Gastroesophageal sphincter (tissue), 3 donors: ENCODE measurements around the gene CLDN18.

Experiments
- EP300 ChIP-seq: sonication (generic); formaldehyde crosslinking; IDR thresholded peaks from one replicate; pipeline ENCODE4 v1.6.1; 2017; ENCODE audit warnings: antibody characterized with exemption, mild to moderate bottlenecking
- POLR2A ChIP-seq, 2 donors: fragments of 450-650 bp; IDR thresholded peaks; one replicate each; pipeline ENCODE4 v1.6.1; 2017; ENCODE audit warnings: antibody characterized with exemption in 2 of 2, mild to moderate bottlenecking in 2 of 2, moderate library complexity in 1 of 2
- POLR2AphosphoS5 ChIP-seq: sonication (generic); formaldehyde crosslinking; IDR thresholded peaks from one replicate; pipeline ENCODE4 v1.6.1; 2017; ENCODE audit warnings: antibody characterized with exemption
- TF ChIP-seq, protein P1 (sequence below), 4 experiments: fragments of 200-600 bp in 2 of 4; fragments of 450-650 bp in 2 of 4; sonication (generic) in 1 of 4; IDR thresholded peaks; one replicate each; pipeline ENCODE4 v1.5.1; 2017 to 2019; ENCODE audit warnings: antibody characterized with exemption in 4 of 4, mild to moderate bottlenecking in 2 of 4, moderate library complexity in 2 of 4

DNA sequence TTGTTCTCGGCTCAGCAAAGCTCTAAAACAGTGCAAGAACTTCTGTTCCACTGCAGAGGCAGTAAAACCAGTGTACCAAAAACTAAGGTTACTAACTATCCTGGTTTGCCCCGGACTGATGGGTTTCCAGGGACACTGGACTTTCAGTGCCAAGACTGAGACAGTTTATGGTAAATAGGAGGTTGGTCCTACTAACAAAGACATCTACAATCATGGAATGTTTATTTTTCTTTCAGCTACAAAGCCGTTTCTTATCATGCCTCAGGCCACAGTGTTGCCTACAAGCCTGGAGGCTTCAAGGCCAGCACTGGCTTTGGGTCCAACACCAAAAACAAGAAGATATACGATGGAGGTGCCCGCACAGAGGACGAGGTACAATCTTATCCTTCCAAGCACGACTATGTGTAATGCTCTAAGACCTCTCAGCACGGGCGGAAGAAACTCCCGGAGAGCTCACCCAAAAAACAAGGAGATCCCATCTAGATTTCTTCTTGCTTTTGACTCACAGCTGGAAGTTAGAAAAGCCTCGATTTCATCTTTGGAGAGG, 20.8 kb downstream of the CLDN18 start:
- TF ChIP-seq, protein P1, sequence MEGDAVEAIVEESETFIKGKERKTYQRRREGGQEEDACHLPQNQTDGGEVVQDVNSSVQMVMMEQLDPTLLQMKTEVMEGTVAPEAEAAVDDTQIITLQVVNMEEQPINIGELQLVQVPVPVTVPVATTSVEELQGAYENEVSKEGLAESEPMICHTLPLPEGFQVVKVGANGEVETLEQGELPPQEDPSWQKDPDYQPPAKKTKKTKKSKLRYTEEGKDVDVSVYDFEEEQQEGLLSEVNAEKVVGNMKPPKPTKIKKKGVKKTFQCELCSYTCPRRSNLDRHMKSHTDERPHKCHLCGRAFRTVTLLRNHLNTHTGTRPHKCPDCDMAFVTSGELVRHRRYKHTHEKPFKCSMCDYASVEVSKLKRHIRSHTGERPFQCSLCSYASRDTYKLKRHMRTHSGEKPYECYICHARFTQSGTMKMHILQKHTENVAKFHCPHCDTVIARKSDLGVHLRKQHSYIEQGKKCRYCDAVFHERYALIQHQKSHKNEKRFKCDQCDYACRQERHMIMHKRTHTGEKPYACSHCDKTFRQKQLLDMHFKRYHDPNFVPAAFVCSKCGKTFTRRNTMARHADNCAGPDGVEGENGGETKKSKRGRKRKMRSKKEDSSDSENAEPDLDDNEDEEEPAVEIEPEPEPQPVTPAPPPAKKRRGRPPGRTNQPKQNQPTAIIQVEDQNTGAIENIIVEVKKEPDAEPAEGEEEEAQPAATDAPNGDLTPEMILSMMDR (IDR thresholded peaks at IDR 0.05), result no peak
- no peak for TF ChIP-seq POLR2AphosphoS5
- TF ChIP-seq EP300, result no peak
- no peak for TF ChIP-seq POLR2A (IDR thresholded peaks at IDR 0.05)
